DMS153 treated with DMSO at 0.1 percent for 48 hours (cell line): ENCODE measurements around the gene CHPF2.

Experiments used
- DNase-seq: peaks from one replicate; lab custom pipeline; 2025; ENCODE audit not compliant: unreplicated experiment; lab: John Stamatoyannopoulos, UW

The CHPF2 gene

GRCh38 chr7:151260471-151260870 lies 28.2 kb downstream of the CHPF2 start:
- DNase-seq = no peak

GRCh38 chr7:151260883-151261282 lies 28.6 kb downstream of the CHPF2 start:
- DNase-seq = no peak

GRCh38 chr7:151261529-151261928 lies 29.2 kb downstream of the CHPF2 start:
- DNase-seq = no peak

DNA sequence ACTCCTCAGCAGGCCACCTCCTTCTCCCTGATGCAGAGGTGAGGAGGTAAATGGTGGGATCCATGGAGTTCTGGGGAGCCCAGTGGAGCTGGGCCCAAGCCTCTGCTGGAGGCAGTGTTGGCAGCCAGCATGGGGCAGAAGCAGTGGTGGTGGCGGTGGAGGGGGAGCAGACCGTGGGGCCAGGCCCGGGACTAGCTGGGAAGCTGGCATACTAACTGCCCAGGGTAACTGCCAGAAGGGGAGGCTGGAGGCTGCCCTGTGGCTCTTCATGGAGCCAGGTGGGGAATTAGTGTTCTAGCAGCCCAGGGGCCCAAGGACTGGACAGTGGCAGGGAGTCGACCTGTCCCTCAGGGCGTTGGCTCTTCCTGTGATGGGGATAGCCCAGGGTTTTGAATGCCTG lies 32.3 kb downstream of the CHPF2 start:
- no peak for DNase-seq

- no peak for DNase-seq
These were observed 33.2 kb downstream of the CHPF2 start for GRCh38 chr7:151265351-151265931.

GRCh38 chr7:151269511-151269910 lies 37.2 kb downstream of the CHPF2 start:
- no peak for DNase-seq

- DNase-seq = no peak
These were observed 39.5 kb downstream of the CHPF2 start for GRCh38 chr7:151271699-151272355.

- DNase-seq = no peak
These were observed 40.1 kb downstream of the CHPF2 start for GRCh38 chr7:151272405-151272804.

GRCh38 chr7:151272877-151273276 lies 40.6 kb downstream of the CHPF2 start:
- no peak for DNase-seq

GRCh38 chr7:151273651-151274390 lies 41.5 kb downstream of the CHPF2 start:
- no peak for DNase-seq

GRCh38 chr7:151274396-151274795 lies 42.1 kb downstream of the CHPF2 start:
- DNase-seq = no peak

DNA sequence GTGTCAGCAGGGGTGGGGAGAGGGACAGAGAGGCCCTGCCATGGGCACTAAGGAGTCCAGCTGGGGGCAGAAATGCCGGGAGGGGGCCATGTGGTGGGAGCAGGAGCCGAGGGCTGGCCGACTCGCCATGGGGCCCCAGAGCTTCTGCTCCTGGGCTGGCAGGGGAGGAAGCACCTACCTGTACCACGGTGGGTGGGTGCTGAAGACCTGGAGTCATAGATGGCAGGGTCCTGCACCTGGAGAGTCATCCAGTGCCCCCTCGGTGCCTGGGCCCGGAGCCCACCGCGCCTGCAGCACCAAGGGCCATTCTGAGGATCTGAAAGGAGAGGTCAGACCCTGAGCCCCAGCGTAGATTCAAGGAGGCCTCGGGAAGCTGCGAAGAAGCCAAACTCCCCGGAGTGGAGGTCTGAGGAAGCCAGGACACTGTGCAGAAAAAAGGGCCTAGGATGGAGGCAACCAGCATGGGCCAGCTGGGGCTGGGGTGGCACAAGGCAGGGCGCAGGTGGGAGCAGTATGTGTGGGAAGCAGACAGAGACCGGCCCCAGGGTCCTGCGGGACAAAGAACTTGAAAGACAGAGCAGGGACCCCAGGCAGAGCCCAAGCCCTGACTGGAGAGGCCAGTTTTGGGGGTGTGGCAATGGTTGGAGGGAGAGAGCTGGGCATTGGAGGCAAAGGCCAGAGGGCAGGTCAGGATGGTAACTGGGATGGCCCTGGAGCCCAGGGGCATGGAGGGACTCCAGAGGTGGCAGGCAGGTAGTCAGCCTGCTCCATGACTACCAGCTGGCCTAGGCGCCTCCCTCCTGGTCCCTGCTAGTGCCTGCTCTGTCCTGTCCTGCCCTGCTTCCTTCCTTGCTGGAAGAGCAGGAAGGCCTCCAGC lies 42.9 kb downstream of the CHPF2 start:
- DNase-seq = no peak

DNA sequence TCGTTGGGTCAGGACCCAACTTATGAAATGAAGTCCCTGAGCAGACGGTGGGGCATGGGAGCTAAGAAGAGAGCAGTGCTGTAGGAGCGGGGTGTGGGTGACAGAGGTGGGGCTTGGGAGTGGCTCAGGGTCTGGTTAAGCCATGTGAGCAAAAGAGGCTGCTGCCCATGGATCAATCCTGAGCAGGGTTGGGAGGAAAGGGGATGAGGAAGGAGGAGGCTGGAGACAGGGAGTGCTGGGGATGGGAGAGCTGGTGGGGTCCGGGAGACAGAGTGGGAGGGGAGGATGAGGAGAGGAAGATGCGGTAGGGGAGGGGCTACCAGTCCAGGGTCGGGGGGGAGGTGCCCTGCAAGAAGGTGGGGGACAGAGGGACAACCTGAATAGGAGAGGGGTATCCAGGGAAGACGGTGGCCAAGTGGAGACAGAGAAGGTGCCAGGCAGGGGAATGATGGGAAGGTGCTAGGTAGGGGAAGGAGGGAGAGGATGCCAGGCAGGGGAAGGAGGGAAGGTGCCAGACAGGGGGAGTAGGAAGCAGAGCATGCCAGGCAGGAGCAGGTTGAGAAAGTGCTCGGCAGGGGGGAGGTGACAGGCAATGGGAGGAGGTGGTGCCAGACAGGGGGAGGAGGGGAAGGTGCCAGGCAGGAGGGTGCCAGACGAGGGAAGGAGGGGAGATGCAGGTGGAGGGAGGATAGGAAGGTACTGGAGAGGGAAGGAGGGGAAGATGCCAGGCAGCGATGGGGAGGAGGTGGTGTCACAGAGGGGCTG lies 43.7 kb downstream of the CHPF2 start:
- DNase-seq = no peak

GRCh38 chr7:151276666-151277590 lies 44.6 kb downstream of the CHPF2 start:
- peak; percentile 29 for DNase-seq

DNA sequence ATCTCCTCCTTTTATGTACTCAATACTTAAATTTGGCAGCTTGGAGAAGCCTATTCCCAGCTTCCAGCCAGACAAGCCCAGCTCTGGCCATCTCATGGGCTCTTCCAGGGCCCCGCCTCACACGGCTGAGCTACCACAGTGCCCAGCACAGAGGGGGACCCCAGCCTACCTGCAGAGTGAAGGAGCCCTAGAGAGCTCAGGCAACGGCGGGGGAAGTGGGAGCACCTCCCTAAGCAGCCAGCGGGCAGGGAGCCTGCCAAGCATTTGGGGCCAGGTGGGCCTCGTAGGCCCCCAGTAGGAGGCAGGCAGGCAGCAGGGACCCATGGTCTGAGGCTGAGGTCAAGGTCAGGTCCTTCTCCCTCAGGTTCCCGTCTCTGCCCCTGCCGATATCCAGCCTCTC lies 45.3 kb downstream of the CHPF2 start:
- DNase-seq = no peak

DNA sequence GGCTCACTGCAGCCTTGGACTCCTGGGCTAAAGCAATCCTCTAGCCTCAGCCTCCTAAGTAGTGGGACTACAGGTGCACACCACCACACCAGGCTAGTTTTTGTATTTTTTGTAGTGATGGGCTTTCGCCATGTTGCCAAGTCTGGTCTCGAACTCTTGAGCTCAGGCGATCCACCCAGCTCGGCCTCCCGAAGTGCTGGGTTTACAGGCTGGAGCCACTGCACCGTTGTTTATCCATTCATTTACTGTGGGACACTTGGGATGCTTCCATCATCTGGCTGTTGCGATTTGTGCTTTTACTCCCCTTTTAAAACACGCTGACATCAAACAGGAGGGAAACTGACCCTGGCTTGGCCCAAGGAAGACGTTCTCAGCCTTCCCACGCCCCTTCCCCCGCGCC lies 46.7 kb downstream of the CHPF2 start:
- DNase-seq = no peak

DNA sequence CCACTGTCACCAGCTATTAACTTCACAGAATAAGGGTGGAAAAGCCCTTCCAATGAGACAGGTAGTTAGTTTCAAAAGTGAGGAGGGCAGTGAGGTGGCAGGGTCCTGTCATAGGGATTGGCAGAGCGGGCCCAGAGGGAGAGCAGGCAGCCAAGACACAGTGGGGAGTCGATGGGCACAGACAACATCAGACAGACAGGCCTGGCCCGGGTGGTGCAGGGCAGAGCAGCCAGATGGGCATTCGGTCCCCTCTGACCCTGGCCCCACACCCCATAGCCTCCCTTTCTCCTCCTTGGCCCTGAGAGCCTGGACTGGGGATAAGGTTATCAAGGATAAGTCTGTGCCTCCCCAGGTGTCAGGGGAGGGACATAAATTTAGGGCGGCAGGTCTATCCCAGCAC lies 47.6 kb downstream of the CHPF2 start:
- no peak for DNase-seq

DNA sequence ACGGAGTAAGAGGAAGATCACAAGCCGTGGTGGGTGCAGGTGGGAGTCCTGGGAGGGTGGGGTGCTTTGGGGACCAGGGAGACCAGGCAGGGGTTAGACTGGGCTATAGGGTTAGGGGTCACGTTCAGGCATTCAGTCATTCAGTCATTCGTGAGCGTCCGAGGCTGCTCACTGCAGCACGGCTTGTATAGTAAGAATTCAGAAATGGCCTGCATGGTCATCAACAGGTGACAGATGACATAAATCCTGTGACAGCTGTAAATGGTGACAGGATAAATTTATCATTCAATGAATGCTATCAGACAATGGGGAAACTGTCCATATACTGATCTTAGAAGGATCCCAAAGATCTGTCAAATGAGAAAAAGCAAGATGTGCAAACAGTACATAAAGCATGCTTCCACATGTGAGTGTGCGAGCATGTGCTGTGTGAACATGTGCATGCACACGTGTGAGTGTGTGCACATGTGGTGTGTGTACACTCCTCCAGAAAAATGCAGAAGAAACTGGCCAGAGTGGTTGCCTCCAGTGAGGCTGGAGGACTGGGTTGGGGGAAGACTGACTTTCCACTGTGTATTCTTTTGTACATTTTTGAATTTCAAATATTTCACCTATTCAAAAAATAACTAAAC lies 48.2 kb downstream of the CHPF2 start:
- no peak for DNase-seq

- no peak for DNase-seq
These were observed 49.4 kb downstream of the CHPF2 start for GRCh38 chr7:151281686-151282085.
